Peyer's patch (tissue), 4 donors: ENCODE results near the gene DDC.

Source experiments
- POLR2A ChIP-seq, 2 donors: fragments of 450-650 bp; IDR thresholded peaks; one replicate each; pipeline ENCODE4 v1.5.1; 2017; ENCODE audit warnings: antibody characterized with exemption in 2 of 2, mild to moderate bottlenecking in 2 of 2, moderate library complexity in 2 of 2
- TF ChIP-seq, protein P1 (sequence below), 6 experiments: fragments of 450-650 bp in 4 of 6; fragments of 200-600 bp in 2 of 6; sonication (generic) in 1 of 6; IDR thresholded peaks; one replicate each; pipeline ENCODE4 v1.5.1; 2017 to 2019; ENCODE audit warnings: antibody characterized with exemption in 6 of 6, mild to moderate bottlenecking in 3 of 6, moderate library complexity in 1 of 6

DNA sequence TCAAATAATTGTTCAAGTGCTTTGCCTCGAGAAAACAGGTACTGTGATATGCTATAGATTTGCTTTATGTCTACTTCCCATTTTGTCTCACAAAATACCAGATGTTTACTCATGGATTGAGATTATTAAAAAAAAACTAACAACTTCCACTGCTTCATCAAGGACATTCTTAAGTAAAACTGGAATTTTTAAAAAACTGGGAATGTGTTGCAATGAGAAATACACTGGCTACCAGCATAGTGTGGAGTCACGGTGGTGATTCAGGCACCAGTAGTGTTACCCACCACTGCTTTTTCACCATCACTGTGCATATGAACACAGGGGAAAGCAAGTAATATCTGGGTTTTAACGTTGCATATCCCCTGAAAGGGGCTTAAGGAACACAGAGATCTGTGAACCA, 136.3 kb downstream of the DDC start:
- TF ChIP-seq, protein P1, sequence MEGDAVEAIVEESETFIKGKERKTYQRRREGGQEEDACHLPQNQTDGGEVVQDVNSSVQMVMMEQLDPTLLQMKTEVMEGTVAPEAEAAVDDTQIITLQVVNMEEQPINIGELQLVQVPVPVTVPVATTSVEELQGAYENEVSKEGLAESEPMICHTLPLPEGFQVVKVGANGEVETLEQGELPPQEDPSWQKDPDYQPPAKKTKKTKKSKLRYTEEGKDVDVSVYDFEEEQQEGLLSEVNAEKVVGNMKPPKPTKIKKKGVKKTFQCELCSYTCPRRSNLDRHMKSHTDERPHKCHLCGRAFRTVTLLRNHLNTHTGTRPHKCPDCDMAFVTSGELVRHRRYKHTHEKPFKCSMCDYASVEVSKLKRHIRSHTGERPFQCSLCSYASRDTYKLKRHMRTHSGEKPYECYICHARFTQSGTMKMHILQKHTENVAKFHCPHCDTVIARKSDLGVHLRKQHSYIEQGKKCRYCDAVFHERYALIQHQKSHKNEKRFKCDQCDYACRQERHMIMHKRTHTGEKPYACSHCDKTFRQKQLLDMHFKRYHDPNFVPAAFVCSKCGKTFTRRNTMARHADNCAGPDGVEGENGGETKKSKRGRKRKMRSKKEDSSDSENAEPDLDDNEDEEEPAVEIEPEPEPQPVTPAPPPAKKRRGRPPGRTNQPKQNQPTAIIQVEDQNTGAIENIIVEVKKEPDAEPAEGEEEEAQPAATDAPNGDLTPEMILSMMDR (IDR thresholded peaks at IDR 0.05): no peak
- no peak for TF ChIP-seq POLR2A (IDR thresholded peaks at IDR 0.05)
